GM18907 (cell line): Measurements from ENCODE around the gene GRK2.
A peak's percentile ranks its signal among the peaks of the same experiment; 100 is the strongest.
"Not testable (repeated sequence)": the region's sequence is repeated elsewhere in the genome, so short reads cannot be mapped to it uniquely, and the experiment has no call there.

Experiments used
- ATAC-seq: cut with Tn5 transposase; IDR thresholded peaks from one replicate; pipeline ENCODE4 v1.9.1; 2021; ENCODE audit warnings: mild to moderate bottlenecking, moderate library complexity; ENCODE audit not compliant: unreplicated experiment

The GRK2 gene

GRCh38 chr11:67253872-67254624, 12.2 kb upstream of the GRK2 start:
- ATAC-seq, result no peak

- ATAC-seq, result no peak
Observed at GRCh38 chr11:67254798-67255197, 11.5 kb upstream of the GRK2 start.

GRCh38 chr11:67255353-67255752, 10.9 kb upstream of the GRK2 start:
- no peak for ATAC-seq

GRCh38 chr11:67255864-67256263, 10.4 kb upstream of the GRK2 start:
- ATAC-seq, result no peak

GRCh38 chr11:67256477-67257135, 9.7 kb upstream of the GRK2 start:
- ATAC-seq, result no peak

GRCh38 chr11:67260406-67260805, 5.9 kb upstream of the GRK2 start:
- ATAC-seq, result no peak

GRCh38 chr11:67260885-67261639, 5.2 kb upstream of the GRK2 start:
- not testable (repeated sequence) for ATAC-seq

- no peak for ATAC-seq
Observed at GRCh38 chr11:67261640-67261945, 4.7 kb upstream of the GRK2 start.

- no peak for ATAC-seq
Observed at GRCh38 chr11:67261946-67262681, 4.2 kb upstream of the GRK2 start.

- ATAC-seq, result peak; percentile 33
Observed at GRCh38 chr11:67262731-67263675, 3.3 kb upstream of the GRK2 start.

GRCh38 chr11:67264260-67264659, 2.0 kb upstream of the GRK2 start:
- no peak for ATAC-seq

GRCh38 chr11:67264877-67265632, 1.2 kb upstream of the GRK2 start:
- no peak for ATAC-seq

- ATAC-seq, result peak; percentile 40
Observed at GRCh38 chr11:67265633-67266448, 432 bp upstream of the GRK2 start.

GRCh38 chr11:67267188-67268080, 1.2 kb downstream of the GRK2 start:
- no peak for ATAC-seq

- ATAC-seq, result no peak
Observed at GRCh38 chr11:67268081-67268961, 2.0 kb downstream of the GRK2 start.

GRCh38 chr11:67268962-67269268, 2.6 kb downstream of the GRK2 start:
- ATAC-seq, result no peak
